ENCODE results near the gene IPO7.
"Not testable (repeated sequence)": the region's sequence is repeated elsewhere in the genome, so short reads cannot be mapped to it uniquely, and the experiment has no call there.

IPO7 gene

GRCh38 chr11:9384535-9385326, at the start of gene IPO7:
TSS of gene IPO7 (plus strand) at chr11:9384652. CDS start at chr11:9384764, 112 bp downstream.
- DNase-seq = peak; percentile 90

GRCh38 chr11:9341638-9342178, 42.7 kb upstream of the IPO7 start:
- no peak for DNase-seq

GRCh38 chr11:9344061-9344680, 40.3 kb upstream of the IPO7 start:
- no peak for DNase-seq

- DNase-seq = no peak
These were observed 37.4 kb upstream of the IPO7 start for GRCh38 chr11:9347100-9347499.

DNA sequence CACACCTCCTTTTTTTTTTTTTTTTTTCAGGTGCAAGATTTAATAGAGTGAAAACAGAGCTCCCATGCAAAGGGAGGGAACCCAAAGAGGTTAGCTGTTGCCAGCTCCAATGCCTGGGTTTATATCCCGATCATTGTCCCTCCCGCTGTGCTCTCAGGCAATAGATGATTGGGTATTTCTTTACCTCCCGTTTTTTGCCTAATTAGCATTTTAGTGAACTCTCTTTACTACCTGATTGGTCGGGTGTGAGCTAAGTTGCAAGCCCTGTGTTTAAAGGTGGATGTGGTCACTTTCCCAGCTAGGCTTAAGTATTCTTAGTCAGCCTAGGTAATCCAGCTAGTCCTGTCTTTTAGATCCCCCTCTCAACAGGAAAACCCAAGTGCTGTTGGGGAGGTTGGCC, 36.7 kb upstream of the IPO7 start:
- DNase-seq = not testable (repeated sequence)

DNA sequence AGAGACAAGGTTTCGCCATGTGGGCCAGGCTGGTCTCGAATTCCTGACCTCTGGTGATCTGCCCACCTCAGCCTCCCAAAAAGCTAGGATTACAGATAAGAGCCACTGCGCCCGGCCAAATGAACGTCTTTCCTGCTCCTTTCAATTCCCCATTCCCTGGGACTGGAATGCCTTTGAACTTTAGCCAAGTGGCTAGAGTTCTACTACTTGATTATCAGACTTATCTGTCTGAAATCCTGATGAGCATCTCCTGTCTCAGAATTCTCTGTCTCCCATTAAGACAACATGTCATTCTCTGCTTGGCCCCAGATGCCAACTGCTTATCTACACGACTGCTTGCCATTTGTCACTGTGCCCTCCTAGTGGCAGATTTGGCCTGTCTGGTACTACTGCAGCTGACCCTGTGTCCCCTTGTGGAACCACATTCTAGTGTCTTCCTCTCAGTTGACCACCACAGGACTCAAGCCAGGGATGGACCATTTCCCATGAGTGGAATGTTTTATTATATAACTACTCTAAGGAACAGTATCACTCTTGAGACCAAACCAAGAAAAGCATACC, 33.1 kb upstream of the IPO7 start:
- DNase-seq = no peak

- no peak for DNase-seq
These were observed 27.4 kb upstream of the IPO7 start for GRCh38 chr11:9357041-9357440.

GRCh38 chr11:9360862-9361622, 23.4 kb upstream of the IPO7 start:
- DNase-seq = not testable (repeated sequence)

GRCh38 chr11:9362393-9362863, 22.0 kb upstream of the IPO7 start:
- no peak for DNase-seq

GRCh38 chr11:9363954-9364912, 20.2 kb upstream of the IPO7 start:
- peak; percentile 97 for DNase-seq

DNA sequence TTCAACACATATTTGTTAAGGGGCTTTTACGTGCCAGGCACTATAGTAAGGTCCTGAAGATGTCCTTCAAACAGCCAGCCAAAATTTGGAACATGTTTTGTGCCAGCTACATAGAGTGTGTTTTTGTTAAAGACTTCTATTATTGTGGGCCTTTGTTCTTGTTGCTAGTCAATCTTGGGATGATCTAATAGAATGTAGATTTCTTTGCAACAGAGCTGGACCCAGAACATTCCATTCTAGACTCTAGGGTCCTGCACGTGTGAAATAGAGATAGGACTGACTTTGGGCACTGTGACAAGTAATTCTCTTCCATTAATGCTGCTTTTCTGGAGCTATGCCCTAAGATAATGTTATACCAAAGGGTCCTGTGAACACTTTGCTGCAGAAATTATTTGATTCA, 16.9 kb upstream of the IPO7 start:
- no peak for DNase-seq

DNA sequence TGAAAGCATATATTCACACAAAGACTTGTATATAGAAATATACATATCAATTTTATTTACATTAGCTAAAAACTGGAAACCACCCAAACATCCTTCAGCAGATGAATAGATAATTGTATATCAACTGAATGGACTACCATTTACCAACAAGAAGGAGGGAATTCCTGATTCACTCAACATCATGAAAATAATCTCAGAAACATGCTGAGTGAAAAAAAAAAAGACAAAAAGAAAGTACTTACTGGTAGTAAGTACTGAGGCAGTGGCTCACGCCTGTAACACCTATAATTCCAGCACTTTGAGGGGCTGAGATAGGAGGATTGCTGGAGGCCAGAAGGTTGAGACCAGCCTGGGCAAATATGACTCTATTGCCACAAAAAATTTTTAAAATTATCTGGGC, 7.4 kb upstream of the IPO7 start:
- no peak for DNase-seq

GRCh38 chr11:9379041-9379440, 5.4 kb upstream of the IPO7 start:
- no peak for DNase-seq

DNA sequence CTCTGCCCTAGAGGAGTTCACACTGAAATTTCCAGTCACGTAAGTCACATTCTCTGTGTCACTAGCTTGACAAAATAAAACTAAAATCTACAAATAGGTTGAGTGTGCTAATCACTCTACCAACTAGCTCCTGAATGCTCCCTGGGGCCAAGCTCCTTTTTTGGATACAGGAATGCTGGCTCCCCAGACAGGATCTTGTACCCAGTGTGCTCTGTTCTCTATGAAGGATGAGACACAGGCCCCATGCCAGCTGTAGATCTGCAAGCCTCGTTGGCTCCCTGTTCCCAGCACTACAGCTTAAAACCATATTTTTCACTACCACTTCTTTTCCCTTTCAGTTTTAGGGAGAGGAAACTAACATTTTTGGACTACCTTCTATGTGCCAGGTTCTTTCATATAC, 3.7 kb upstream of the IPO7 start:
- DNase-seq = no peak

DNA sequence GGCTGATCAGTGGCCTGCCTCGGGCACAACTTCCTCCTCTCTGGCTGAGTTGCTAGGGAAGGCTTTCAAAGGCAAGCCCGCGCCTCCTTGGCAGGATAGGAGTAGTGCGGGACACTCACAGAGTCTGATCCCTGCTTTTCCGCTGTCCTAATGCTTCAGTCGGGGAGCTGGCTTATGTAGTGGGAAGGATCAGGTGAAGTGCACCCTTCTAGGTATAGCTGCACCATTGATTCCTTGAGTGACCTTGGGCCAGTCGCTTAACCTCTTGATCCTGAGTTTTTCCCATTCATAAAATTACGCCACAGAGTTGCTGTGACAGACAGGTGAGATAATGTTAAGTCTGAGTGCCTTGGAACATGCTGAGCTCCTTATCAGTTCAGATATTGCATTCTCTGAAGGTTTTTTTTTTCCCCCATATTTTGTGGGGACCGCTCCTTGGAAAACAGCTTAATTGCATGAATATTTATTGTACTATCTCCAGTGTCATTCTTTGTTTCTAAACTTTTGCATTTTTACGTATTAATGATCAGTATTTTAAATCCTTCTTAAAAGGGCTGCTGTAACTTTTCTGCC, 961 bp downstream of the IPO7 start:
- no peak for DNase-seq

DNA sequence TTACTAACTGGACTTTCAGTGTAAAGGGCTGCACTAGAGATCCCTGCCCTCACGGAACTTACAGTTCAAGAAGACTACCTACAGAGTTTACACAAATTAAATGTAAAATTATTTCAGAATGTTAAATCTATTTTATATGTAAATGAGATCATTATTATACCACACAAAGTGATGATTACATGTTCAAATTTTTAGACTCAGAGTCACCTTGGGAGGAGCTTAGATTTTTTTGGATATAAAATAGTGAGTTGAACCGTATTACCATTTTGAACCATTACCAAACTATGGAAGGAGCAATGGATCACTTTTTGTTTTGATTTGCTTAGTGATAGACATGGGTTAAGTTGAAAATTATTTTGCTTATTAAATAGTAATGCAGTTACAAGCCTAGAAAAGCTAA, 1.6 kb downstream of the IPO7 start:
- DNase-seq = no peak

GRCh38 chr11:9386901-9387300, 2.4 kb downstream of the IPO7 start:
- no peak for DNase-seq

GRCh38 chr11:9396310-9396709, 11.9 kb downstream of the IPO7 start:
- DNase-seq = no peak

GRCh38 chr11:9396752-9397151, 12.3 kb downstream of the IPO7 start:
- DNase-seq = no peak

DNA sequence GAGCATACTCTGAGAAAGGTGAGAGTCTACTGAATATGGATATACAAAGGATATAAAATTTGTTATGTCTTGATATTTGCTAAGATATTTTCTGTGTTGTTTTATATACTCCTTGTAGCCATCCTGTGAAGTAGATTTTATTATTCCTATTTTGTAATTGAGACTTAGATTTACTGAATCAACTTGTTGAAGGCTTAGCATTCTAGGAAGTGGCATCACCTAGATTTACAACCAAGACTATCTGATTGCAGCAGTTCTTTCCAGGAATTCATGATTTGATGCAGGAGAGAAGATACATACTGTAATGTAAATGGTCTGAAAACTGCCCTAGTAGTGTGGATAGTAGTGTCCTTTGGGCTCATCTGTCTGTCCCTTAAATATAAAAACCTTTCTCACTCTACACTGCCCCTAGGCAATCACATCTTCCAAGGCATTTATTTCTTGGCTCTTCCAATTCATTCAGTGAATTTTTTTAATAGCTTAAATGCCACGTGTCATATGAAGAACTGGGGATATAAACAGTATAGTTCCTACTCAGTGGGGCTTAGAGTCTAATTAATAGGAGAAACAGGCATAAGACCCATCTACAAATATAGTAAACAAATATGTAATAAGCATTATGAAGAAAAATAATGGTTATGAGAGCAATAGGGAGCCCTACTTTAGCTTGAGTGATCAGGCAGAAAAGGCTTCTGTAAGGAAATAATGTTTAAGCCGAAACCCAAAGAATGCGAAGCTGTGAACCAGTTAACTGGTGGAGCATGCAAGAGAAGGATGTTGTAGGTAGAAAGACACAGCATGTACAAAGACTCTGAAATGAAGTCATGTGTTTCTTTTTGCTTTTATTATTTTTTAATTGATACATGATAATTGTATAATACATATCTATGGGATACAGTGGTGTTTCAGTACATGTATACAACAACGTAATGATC, 13.6 kb downstream of the IPO7 start:
- no peak for DNase-seq
